Measurements from ENCODE around the gene LY6G6D.

GRCh38 chr6:31707701-31708100, 7.4 kb upstream of the LY6G6D start:
- TF ChIP-seq CTCF (IDR thresholded peaks at IDR 0.05; ENCODE audit: low read depth, low read length, poor library complexity, severe bottlenecking), result no peak
- TF ChIP-seq EZH2phosphoT487 (IDR thresholded peaks at IDR 0.05; ENCODE audit: borderline replicate concordance, low read length), result no peak
